Neuronal stem cell (in vitro differentiated cells): ENCODE measurements around the gene TXN2.

Source experiments
- DNase-seq: peaks from one replicate; pipeline ENCODE4 v3.0.0-alpha.2; 2013; ENCODE audit warnings: low spot score
- H2AFZ ChIP-seq: one replicate; pipeline ENCODE4 v1.6.1; 2013; ENCODE audit warnings: mild to moderate bottlenecking, low read length, inconsistent platforms
- H2AK5ac ChIP-seq: 2 replicates; pipeline ENCODE4 v1.6.1; 2013; ENCODE audit warnings: low read depth, mild to moderate bottlenecking, inconsistent platforms, low read length, moderate library complexity, mixed read lengths
- H2BK120ac ChIP-seq: 2 replicates; pipeline ENCODE4 v1.6.1; 2013; ENCODE audit warnings: low read depth, mild to moderate bottlenecking, inconsistent platforms, low read length, moderate library complexity, mixed read lengths
- H2BK12ac ChIP-seq: one replicate; pipeline ENCODE4 v1.6.1; 2013; ENCODE audit warnings: low read length, inconsistent platforms
- H2BK15ac ChIP-seq: 2 replicates; pipeline ENCODE4 v1.6.1; 2013; ENCODE audit warnings: mild to moderate bottlenecking, low read length, inconsistent platforms, mixed read lengths
- H2BK5ac ChIP-seq: one replicate; pipeline ENCODE4 v1.6.1; 2013; ENCODE audit warnings: inconsistent platforms, mild to moderate bottlenecking, low read length, moderate library complexity
- H3K14ac ChIP-seq: one replicate; pipeline ENCODE4 v1.6.1; 2013; ENCODE audit warnings: low read length, inconsistent platforms
- H3K18ac ChIP-seq: 2 replicates; pipeline ENCODE4 v1.6.1; 2013; ENCODE audit warnings: low read length, inconsistent platforms
- H3K23ac ChIP-seq: 2 replicates; pipeline ENCODE4 v1.6.1; 2013; ENCODE audit warnings: low read depth, mild to moderate bottlenecking, mixed read lengths, low read length, inconsistent platforms; ENCODE audit not compliant: poor library complexity
- H3K27ac ChIP-seq: replicated peaks from 3 replicates; pipeline ENCODE4 v1.5.1; 2013; ENCODE audit warnings: low read length, inconsistent platforms
- H3K27me3 ChIP-seq, 3 experiments: 2 replicates each; pipeline ENCODE4 v1.6.1; 2013; ENCODE audit warnings: low read length in 3 of 3, mild to moderate bottlenecking in 2 of 3, inconsistent platforms in 1 of 3, low read depth in 1 of 3, mixed read lengths in 1 of 3, moderate library complexity in 1 of 3; ENCODE audit not compliant: control insufficient read depth in 3 of 3, insufficient read depth in 3 of 3
- H3K36me3 ChIP-seq, 2 donors: replicated peaks in 1 of 2; 2 replicates each; pipeline ENCODE4 v1.6.1; 2013; ENCODE audit warnings: low read length in 2 of 2; ENCODE audit not compliant: control insufficient read depth in 2 of 2, insufficient read depth in 2 of 2
- H3K4ac ChIP-seq: 2 replicates; pipeline ENCODE4 v1.6.1; 2013; ENCODE audit warnings: inconsistent platforms, mild to moderate bottlenecking, low read length, moderate library complexity
- H3K4me1 ChIP-seq, 2 donors: 1 replicate in 1 of 2; 2 replicates in 1 of 2; pipeline ENCODE4 v1.6.1; 2013; ENCODE audit warnings: low read length in 2 of 2, low read depth in 1 of 2; ENCODE audit not compliant: control insufficient read depth in 2 of 2, insufficient read depth in 1 of 2
- H3K4me2 ChIP-seq: one replicate; pipeline ENCODE4 v1.6.1; 2013; ENCODE audit warnings: mild to moderate bottlenecking, low read length, inconsistent platforms; ENCODE audit not compliant: insufficient read depth, poor library complexity, severe bottlenecking
- H3K4me3 ChIP-seq, 2 donors: 2 replicates each; pipeline ENCODE4 v1.5.1; 2013; ENCODE audit warnings: low read length in 2 of 2, mild to moderate bottlenecking in 2 of 2, inconsistent platforms in 1 of 2, moderate library complexity in 1 of 2
- H3K79me1 ChIP-seq: one replicate; pipeline ENCODE4 v1.6.1; 2013; ENCODE audit warnings: low read depth, mild to moderate bottlenecking, inconsistent platforms, low read length, moderate library complexity
- H3K9ac ChIP-seq: one replicate; pipeline ENCODE4 v1.6.1; 2013; ENCODE audit warnings: mild to moderate bottlenecking, low read depth, low read length, inconsistent platforms; ENCODE audit not compliant: poor library complexity
- H3K9me3 ChIP-seq, 2 donors: replicated peaks in 1 of 2; 2 replicates each; pipeline versions ENCODE3 to v1.6.1; 2013; ENCODE audit warnings: low read length in 2 of 2, mild to moderate bottlenecking in 2 of 2, inconsistent platforms in 1 of 2, low read depth in 1 of 2, mixed read lengths in 1 of 2, moderate library complexity in 1 of 2; ENCODE audit not compliant: control insufficient read depth in 2 of 2, insufficient read depth in 1 of 2
- H4K8ac ChIP-seq: one replicate; pipeline ENCODE4 v1.6.1; 2013; ENCODE audit warnings: low read depth, mild to moderate bottlenecking, inconsistent platforms, low read length, moderate library complexity
- H4K91ac ChIP-seq: one replicate; pipeline ENCODE4 v1.6.1; 2013; ENCODE audit warnings: low read length, low read depth, mild to moderate bottlenecking, inconsistent platforms; ENCODE audit not compliant: poor library complexity
- WGBS, 2 donors: extraction: QIAGEN DNeasy Blood & Tissue Kit; methylation state at CpG; one replicate each; pipeline ENCODE4 v1.1.7; 2013; ENCODE audit warnings: missing lambda C conversion rate in 2 of 2, mixed read lengths in 1 of 2; ENCODE audit not compliant: insufficient read length in 2 of 2, insufficient replicate concordance in 1 of 2; ENCODE audit errors: extremely low coverage in 2 of 2; 5-methylcytosine and 5-hydroxymethylcytosine counted together

TXN2 gene

DNA sequence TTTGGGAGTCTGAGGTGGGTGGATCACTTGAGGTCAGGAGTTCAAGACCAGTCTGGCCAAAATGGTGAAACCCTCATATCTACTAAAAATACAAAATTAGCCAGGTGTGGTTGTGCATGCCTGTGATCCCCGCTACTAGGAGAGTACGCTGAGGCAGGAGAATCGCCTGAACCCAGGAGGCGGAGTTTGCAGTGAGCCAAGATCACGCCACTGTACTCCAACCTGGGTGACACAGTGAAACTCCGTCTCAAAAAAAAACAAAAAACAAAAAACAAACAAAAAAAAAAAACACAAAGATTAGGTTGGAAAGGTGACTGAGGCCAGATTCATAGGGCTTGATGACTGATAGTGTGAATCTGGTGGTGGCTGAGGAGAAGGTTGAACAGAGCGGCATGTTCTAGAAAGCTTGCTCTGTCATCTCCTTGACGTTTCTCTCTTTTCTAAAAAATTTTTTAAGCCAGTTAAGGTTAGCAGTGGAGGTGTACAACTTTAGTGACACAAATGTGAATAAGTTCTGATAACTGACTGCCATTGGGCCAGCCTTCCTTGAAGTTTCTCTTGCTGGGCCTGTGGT, 40.9 kb downstream of the TXN2 start:
- H3K27ac ChIP-seq: no peak overlapping the region
- no peak overlapping the region for H2AK5ac ChIP-seq
- H2AFZ ChIP-seq: no peak overlapping the region
- H2BK5ac ChIP-seq: no peak overlapping the region
- no peak overlapping the region for H4K8ac ChIP-seq
- no peak overlapping the region for H3K23ac ChIP-seq
- no peak overlapping the region for H2BK120ac ChIP-seq
- no peak for DNase-seq
- no peak overlapping the region for H3K18ac ChIP-seq
- peaks cover 5 to 6% of the 10 kb centered on the region in 2 donors for H3K4me1 ChIP-seq
- peaks cover 0 to 4% of the 10 kb centered on the region in 2 donors for H3K9me3 ChIP-seq
- no peak overlapping the region for H2BK12ac ChIP-seq
- H3K36me3 ChIP-seq: no peaks in the 10 kb centered on the region
- H3K4me3 ChIP-seq: no peak overlapping the region
- no CpG with 5 or more reads among the region's 8 CpGs for WGBS, 2 donors
- H3K4me2 ChIP-seq: no peak overlapping the region
- no peak overlapping the region for H4K91ac ChIP-seq
- H3K4ac ChIP-seq: no peak overlapping the region
- H3K27me3 ChIP-seq: no peaks in the 10 kb centered on the region
- no peaks in the 10 kb centered on the region for H3K79me1 ChIP-seq
- H2BK15ac ChIP-seq: no peak overlapping the region
- H3K14ac ChIP-seq: no peak overlapping the region
- no peak overlapping the region for H3K9ac ChIP-seq

DNA sequence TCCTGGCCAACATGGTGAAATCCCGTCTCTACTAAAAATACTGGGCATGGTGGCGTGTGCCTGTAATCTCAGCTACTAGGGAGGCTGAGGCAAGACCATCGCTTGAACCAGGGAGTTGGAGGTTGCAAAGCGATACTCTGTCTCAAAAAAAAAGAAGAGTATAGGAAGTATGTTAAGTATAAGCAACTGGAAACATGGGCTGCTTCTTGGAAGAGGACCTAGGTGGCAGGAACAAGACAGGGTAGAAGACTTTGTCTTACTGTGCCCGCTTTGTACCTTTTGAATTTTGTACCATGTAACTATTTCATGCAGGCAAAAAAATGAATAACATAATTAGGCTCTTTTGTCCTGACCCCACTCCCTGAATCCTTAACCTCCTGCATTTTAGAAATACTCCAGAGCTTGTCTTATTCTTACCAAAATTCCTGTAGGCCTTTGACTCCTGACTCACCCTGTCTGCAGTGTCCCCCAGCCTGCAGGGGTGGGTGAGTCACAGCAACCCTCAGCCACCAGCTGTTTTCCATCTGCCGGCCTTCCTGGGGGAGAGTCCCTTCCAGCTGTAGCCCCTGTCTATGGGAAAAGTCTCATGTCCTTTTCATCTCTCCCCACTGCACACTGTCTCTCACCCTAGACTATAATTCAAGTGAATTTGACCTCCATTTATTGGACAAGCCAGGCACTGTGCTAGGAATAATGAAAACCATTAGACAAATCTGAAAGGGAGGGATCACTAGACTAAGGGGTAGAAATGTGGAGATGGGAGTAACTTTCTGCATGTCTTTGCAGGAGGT, 41.8 kb downstream of the TXN2 start:
- Histone ChIP-seq H2BK12ac (no peak overlapping the region), H2AK5ac (no peak overlapping the region), H3K79me1 (no peaks in the 10 kb centered on the region), H2BK120ac (no peak overlapping the region), H2BK5ac (no peak overlapping the region), H3K4me3 (no peak overlapping the region), H4K91ac (no peak overlapping the region), H3K9me3 (no peaks in the 10 kb centered on the region), H3K9ac (no peak overlapping the region), H3K27ac (no peak overlapping the region), H4K8ac (no peak overlapping the region), H3K14ac (no peak overlapping the region), H3K23ac (no peak overlapping the region), H3K18ac (no peak overlapping the region), H2AFZ (peak overlapping the region; percentile 27), H3K4me2 (no peak overlapping the region), H2BK15ac (no peak overlapping the region), H3K4ac (no peak overlapping the region), H3K27me3 (no peaks in the 10 kb centered on the region), H3K36me3 (no peaks in the 10 kb centered on the region), H3K4me1 (peaks cover 9 to 10% of the 10 kb centered on the region in 2 donors)
- DNase-seq: no peak
- no CpG with 5 or more reads among the region's 6 CpGs for WGBS, 2 donors

DNA sequence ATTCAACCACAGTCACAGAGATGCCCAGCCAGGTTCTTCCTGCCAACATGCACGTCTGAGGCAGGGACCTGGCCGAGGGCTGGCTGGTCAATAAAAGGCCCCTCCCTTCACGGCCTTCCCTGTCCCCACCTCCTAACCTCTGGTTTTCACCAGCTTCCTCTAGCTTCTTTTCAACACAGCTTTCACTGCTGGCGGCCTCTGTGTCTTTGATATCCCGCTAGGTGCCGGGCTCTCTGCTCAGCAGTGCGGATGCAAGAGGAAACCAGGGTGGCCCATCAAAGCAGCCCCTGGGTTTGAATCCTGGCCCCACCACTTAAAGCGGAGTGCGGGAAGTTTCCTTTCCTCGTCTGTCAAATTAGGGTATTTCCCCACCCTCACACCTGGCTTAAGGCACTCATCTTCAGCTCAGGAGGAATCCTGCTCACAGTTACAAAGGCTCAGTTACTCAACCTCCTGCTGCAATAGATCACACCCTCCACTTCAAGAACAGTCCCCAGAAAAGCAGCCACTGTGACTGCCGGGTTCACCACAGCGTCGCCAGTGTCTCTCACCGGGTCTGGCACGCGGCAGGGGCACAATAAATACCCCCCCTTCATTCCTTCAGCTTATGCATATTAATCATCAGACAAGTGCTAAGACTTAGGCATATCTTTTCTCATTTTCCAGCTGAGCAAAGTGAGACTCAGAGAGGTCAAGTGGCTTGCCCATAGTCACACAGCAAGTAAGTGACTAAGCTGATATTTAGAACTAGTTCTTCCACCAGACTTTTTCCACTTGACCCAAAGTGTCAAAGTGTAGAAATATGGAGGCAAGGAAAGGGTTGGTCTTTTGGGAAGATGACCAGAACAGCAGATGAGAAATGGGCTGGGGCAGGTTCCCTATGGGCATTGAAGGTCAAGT, 45.7 kb downstream of the TXN2 start:
- H3K9me3 ChIP-seq: no peaks in the 10 kb centered on the region
- H2AK5ac ChIP-seq: no peak overlapping the region
- no peak overlapping the region for H3K4me3 ChIP-seq
- no peak overlapping the region for H4K8ac ChIP-seq
- peak overlapping the region; percentile 80 for H2AFZ ChIP-seq
- H3K23ac ChIP-seq: no peak overlapping the region
- H3K27me3 ChIP-seq: no peaks in the 10 kb centered on the region
- WGBS, 2 donors: no CpG with 5 or more reads among the region's 16 CpGs
- H3K14ac ChIP-seq: no peak overlapping the region
- H3K18ac ChIP-seq: peak overlapping the region; percentile 66
- no peaks in the 10 kb centered on the region for H3K79me1 ChIP-seq
- no peaks in the 10 kb centered on the region for H3K36me3 ChIP-seq
- H3K4me1 ChIP-seq: peaks cover 14 to 21% of the 10 kb centered on the region in 2 donors
- H3K4me2 ChIP-seq: no peak overlapping the region
- no peak overlapping the region for H2BK5ac ChIP-seq
- H2BK12ac ChIP-seq: no peak overlapping the region
- H3K9ac ChIP-seq: no peak overlapping the region
- no peak overlapping the region for H4K91ac ChIP-seq
- no peak overlapping the region for H3K27ac ChIP-seq
- H3K4ac ChIP-seq: no peak overlapping the region
- DNase-seq: no peak
- no peak overlapping the region for H2BK120ac ChIP-seq
- no peak overlapping the region for H2BK15ac ChIP-seq
